Testis (tissue), 3 donors: ENCODE data around the gene LAMA3. TPM values are rescaled to one million over a fixed set of nuclear protein-coding genes. Genes with fewer than 3 reads are reported as not detected.

Source experiments
- DNase-seq: peaks from one replicate; pipeline ENCODE4 v3.0.0-alpha.2; 2019
- H3K27ac ChIP-seq, 2 donors: fragments of 200-600 bp; sonication (generic); one replicate each; pipeline ENCODE4 v1.5.1; 2019
- H3K27me3 ChIP-seq: fragments of 200-600 bp; sonication (generic); one replicate; pipeline ENCODE4 v1.5.1; 2019
- H3K36me3 ChIP-seq: fragments of 200-600 bp; sonication (generic); one replicate; pipeline ENCODE4 v1.5.1; 2017; ENCODE audit warnings: low read depth; ENCODE audit errors: missing control alignments
- H3K4me1 ChIP-seq: fragments of 200-600 bp; sonication (generic); one replicate; pipeline ENCODE4 v1.5.1; 2019
- H3K4me3 ChIP-seq, 2 donors: fragments of 200-600 bp; sonication (generic); one replicate each; pipeline ENCODE4 v1.5.1; 2017 to 2019
- H3K9me3 ChIP-seq: fragments of 200-600 bp; sonication (generic); one replicate; pipeline ENCODE4 v1.5.1; 2017
- POLR2A ChIP-seq: fragments of 450-650 bp; IDR thresholded peaks from one replicate; pipeline ENCODE4 v1.6.1; 2017; ENCODE audit warnings: antibody characterized with exemption, mild to moderate bottlenecking, moderate library complexity
- WGBS, 2 donors: methylation state at CpG; one replicate each; pipeline ENCODE4 v1.1.5; 2018; 5-methylcytosine and 5-hydroxymethylcytosine counted together
- intact Hi-C: fragments of 100-400 bp; cut with DNase I; formaldehyde crosslinking; loops from one replicate; pipeline ENCODE4 v1.15.1; 2023; ENCODE audit warnings: low total_unique reads
- polyA plus RNA-seq: library from polyadenylated mRNA; stranded (reverse); fragments of 350-450 nt; fragmentation: Illumina TruSeq; extraction: RNeasy Lipid Tissue Mini Kit (QIAGEN cat#74804); gene quantifications from one replicate; pipeline ENCODE4 v1.2.3, GENCODE V29; 2014; ENCODE audit warnings: low read depth, low replicate concordance; ENCODE audit not compliant: insufficient read depth
- total RNA-seq, 2 donors: library from RNA; depleted of rRNA; stranded (reverse); fragments of >200 nt; gene quantifications; one replicate each; pipeline ENCODE4 v1.2.3, GENCODE V29; 2016
- TF ChIP-seq, protein P1 (sequence below), 3 experiments: fragments of 450-650 bp in 2 of 3; fragments of 200-600 bp in 1 of 3; sonication (generic) in 1 of 3; IDR thresholded peaks; one replicate each; pipeline ENCODE4 v1.5.1; 2016 to 2019; ENCODE audit warnings: antibody characterized with exemption in 3 of 3, mild to moderate bottlenecking in 2 of 3, moderate library complexity in 1 of 3

Gene LAMA3
- total and polyA plus RNA-seq, 3 donors from 2014 or later = 11.9 to 22.1 (median 14.1) TPM

DNA sequence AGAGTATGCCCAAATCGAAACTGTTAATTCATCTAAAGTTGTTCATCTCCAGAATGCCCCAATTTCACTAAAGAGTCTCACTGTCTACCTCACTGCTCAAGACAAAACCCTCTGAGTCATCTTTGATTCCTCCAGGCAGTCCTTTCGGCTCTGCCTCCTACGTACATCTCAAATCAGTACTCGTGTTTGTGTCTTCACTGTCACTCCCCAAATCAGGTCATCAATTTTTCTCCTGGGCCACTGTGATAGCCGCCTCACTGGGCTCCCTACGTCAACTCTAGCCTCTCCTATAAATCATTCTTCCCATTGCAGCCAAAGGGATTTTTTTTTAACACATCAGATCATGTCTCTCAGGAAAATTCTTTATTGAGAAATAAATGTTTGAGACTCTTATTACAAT lies 283.2 kb downstream of the LAMA3 start:
- intact Hi-C loops = no loop called here
- Histone ChIP-seq H3K4me1 (no peaks in the 10 kb centered on the region), H3K4me3 (no peak overlapping the region), H3K27ac (no peak overlapping the region), H3K9me3 (no peaks in the 10 kb centered on the region), H3K36me3 (no peaks in the 10 kb centered on the region), H3K27me3 (no peaks in the 10 kb centered on the region)
- 87 to 88% methylated on average over 6 of the region's 6 CpGs for WGBS, 2 donors
- TF ChIP-seq, protein P1, sequence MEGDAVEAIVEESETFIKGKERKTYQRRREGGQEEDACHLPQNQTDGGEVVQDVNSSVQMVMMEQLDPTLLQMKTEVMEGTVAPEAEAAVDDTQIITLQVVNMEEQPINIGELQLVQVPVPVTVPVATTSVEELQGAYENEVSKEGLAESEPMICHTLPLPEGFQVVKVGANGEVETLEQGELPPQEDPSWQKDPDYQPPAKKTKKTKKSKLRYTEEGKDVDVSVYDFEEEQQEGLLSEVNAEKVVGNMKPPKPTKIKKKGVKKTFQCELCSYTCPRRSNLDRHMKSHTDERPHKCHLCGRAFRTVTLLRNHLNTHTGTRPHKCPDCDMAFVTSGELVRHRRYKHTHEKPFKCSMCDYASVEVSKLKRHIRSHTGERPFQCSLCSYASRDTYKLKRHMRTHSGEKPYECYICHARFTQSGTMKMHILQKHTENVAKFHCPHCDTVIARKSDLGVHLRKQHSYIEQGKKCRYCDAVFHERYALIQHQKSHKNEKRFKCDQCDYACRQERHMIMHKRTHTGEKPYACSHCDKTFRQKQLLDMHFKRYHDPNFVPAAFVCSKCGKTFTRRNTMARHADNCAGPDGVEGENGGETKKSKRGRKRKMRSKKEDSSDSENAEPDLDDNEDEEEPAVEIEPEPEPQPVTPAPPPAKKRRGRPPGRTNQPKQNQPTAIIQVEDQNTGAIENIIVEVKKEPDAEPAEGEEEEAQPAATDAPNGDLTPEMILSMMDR (IDR thresholded peaks at IDR 0.05) = no peak
- no peak for TF ChIP-seq POLR2A
- DNase-seq = no peak

DNA sequence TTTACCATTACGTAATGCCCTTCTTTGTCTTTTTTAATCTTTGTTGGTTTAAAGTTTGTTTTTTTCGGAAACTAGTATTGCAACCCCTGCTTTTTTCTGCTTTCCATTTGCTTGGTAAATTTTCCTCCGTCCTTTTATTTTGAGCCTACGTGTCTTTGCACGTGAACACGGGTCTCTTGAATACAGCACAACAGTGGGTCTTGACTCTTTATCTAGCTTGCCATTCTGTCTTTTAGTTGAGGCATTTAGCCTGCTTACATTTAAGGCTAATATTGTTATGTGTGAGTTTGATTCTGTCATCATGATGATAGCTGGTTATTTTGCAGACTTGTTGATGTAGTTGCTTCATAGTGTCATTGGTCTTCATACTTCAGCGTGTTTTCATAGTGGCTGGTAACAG lies 287.9 kb downstream of the LAMA3 start:
- Histone ChIP-seq H3K4me3 (no peak overlapping the region), H3K9me3 (no peaks in the 10 kb centered on the region), H3K27me3 (no peaks in the 10 kb centered on the region), H3K27ac (no peak overlapping the region), H3K4me1 (no peaks in the 10 kb centered on the region), H3K36me3 (no peaks in the 10 kb centered on the region)
- TF ChIP-seq, protein P1 (IDR thresholded peaks at IDR 0.05) = no peak
- no peak for TF ChIP-seq POLR2A
- intact Hi-C loops = no loop called here
- 98% methylated on average over 7 of the region's 7 CpGs for WGBS, 2 donors
- no peak for DNase-seq

DNA sequence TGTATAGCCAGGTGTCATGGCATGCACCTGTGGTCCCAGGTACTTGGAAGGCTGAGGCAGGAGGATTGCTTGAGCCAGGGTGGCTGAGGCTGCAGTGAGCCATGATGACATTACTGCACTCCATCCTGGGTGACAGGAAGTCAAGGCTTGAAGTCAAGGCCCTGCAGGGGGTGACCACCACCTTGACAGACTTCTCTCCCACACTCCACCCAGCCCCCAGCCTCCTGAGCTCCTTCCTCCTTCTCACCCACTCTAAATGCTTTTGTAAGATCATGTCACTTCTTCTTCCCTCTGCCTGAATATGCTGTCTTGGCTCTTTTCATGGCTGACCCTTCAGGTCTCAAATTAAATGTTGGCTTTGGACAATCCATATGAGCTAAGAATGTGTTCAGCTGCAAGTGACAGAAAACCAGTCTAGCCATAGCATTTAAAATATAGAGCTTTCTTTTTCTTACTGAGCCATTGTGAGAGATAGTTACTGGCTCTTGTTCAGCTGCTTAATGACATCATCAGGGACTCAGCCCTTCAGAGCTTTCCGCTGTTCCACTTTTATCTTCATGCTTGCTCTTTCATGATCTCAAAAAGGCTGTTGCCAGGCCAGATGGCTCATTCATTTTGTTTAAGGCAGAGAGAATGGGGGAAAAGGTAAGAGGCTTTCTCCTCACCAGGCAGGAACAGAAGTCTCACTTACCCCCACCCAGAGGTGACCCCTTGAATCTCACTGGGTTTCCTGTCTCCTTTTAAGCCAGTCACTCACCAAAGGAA lies 288.6 kb downstream of the LAMA3 start:
- Histone ChIP-seq H3K36me3 (no peaks in the 10 kb centered on the region), H3K27me3 (no peaks in the 10 kb centered on the region), H3K4me1 (no peaks in the 10 kb centered on the region), H3K27ac (no peak overlapping the region), H3K4me3 (no peak overlapping the region), H3K9me3 (no peaks in the 10 kb centered on the region)
- WGBS, 2 donors = 73 to 94% methylated on average over 1 of the region's 1 CpG
- intact Hi-C loops = no loop called here
- TF ChIP-seq, protein P1 (IDR thresholded peaks at IDR 0.05) = no peak
- no peak for TF ChIP-seq POLR2A
- no peak for DNase-seq

DNA sequence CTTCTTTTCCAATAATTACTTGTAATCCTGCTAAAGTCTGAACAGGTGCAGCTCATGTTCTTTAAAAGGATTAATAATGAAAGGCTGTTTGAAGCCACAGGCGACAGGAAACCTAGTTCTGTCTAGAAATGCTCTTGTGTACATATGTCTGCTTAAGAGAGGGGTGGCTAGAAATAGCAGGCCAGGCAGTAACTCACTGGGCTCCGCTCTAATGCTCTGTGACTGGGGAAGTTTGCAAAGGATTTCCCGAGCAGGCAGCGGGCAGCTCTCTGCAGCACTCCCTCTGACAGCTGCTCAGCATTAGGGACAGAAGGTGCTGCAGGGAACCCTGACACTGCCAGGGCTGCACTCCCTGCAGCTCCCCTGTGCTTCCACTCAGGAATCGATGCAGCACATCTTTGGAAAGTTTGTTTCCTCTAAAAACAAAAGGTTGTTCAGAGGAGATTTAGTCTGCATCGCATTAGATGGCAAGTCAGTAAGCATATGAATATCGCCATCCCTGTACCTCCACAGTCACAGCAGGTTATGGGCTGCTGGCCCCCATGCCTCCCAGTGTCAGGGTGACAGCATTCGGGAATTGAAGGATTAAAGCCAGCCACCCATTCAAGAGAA lies 292.2 kb downstream of the LAMA3 start:
- Histone ChIP-seq H3K36me3 (no peaks in the 10 kb centered on the region), H3K9me3 (no peaks in the 10 kb centered on the region), H3K4me3 (no peak overlapping the region), H3K4me1 (no peaks in the 10 kb centered on the region), H3K27me3 (no peaks in the 10 kb centered on the region), H3K27ac (no peak overlapping the region)
- DNase-seq = no peak
- WGBS, 2 donors = 61 to 72% methylated on average over 8 of the region's 8 CpGs
- intact Hi-C loops = no loop called here
- TF ChIP-seq POLR2A = no peak
- TF ChIP-seq, protein P1 (IDR thresholded peaks at IDR 0.05) = no peak
